Sigmoid colon (tissue), 4 donors: Measurements from ENCODE around the gene BEST3.

ENCODE experiments used
- CTCF ChIP-seq, 4 experiments: fragments of 450-650 bp in 3 of 4; fragments of 200-600 bp in 1 of 4; IDR thresholded peaks; one replicate each; pipeline ENCODE4 v1.5.1; 2016 to 2019; ENCODE audit warnings: antibody characterized with exemption in 4 of 4, mild to moderate bottlenecking in 3 of 4, moderate library complexity in 2 of 4
- EP300 ChIP-seq, 4 donors: sonication (generic); formaldehyde crosslinking; IDR thresholded peaks; one replicate each; pipeline ENCODE4 v1.6.1; 2017; ENCODE audit warnings: antibody characterized with exemption in 4 of 4

GRCh38 chr12:69726922-69727321 lies 27.8 kb upstream of the BEST3 start:
- no peak for TF ChIP-seq EP300 (IDR thresholded peaks at IDR 0.05)
- no peak for TF ChIP-seq CTCF (IDR thresholded peaks at IDR 0.05)
